GM21576 (cell line): Measurements from ENCODE around the gene GDF11.

Experiments
- ATAC-seq: cut with Tn5 transposase; IDR thresholded peaks from one replicate; pipeline ENCODE4 v1.9.1; 2021; ENCODE audit warnings: mild to moderate bottlenecking, moderate library complexity; ENCODE audit not compliant: unreplicated experiment

GDF11 gene

GRCh38 chr12:55780685-55781084, 37.8 kb downstream of the GDF11 start:
- ATAC-seq: no peak

- no peak for ATAC-seq
These were observed 45.6 kb downstream of the GDF11 start for GRCh38 chr12:55788546-55788945.

- ATAC-seq: no peak
These were observed 46.2 kb downstream of the GDF11 start for GRCh38 chr12:55789171-55789570.

- no peak for ATAC-seq
These were observed 47.0 kb downstream of the GDF11 start for GRCh38 chr12:55789893-55790292.

- no peak for ATAC-seq
These were observed 53.0 kb downstream of the GDF11 start for GRCh38 chr12:55795950-55796349.

GRCh38 chr12:55797068-55797467, 54.1 kb downstream of the GDF11 start:
- no peak for ATAC-seq

- ATAC-seq: no peak
These were observed 54.6 kb downstream of the GDF11 start for GRCh38 chr12:55797550-55797949.
